GM12873 (cell line): ENCODE data around the gene ACER2.

ENCODE experiments used
- CTCF ChIP-seq: IDR thresholded peaks from 2 replicates; pipeline ENCODE4 v1.5.1; 2012; ENCODE audit warnings: low read depth, mild to moderate bottlenecking, moderate library complexity, low read length, control low read depth; ENCODE audit not compliant: insufficient read depth; ENCODE audit errors: missing control alignments

ACER2 gene

GRCh38 chr9:19484699-19485098 lies 75.9 kb downstream of the ACER2 start:
- no peak for TF ChIP-seq CTCF

DNA sequence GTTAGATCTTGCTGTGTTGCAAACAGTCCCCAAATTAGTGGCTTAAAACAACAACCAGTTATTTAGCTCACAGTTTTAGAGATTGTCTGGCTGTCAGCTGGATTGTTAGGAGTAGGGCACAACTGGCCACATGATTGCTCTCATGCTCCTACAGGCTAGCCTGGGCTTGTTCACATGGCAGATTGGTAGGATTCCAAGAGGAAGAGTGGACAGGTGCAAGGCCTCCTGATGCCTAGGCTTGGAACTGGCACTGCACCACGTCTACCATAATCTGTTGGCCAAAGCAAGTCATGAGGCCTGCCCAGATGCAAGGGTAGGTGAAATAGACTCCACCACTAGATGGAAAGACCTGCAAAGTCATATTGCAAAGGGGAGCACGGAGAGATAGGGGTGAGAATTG lies 76.4 kb downstream of the ACER2 start:
- TF ChIP-seq CTCF: no peak

DNA sequence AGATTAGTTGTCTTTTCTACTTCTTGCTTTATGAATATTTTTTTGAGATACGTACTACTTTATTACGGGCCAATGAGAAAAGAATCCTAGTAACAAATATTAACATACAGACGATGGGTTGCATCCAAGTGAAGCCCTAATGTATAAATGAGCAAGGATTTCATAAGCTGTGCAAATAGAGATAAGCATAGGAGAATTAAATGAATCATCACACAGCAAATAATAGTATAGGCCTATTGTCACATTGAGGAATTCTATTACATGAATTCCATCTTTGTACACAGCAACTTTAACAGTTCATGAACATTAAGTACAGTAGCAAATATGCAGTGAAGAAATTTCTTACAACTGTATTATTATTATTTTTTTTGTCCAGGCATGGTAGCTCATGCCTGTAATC lies 78.0 kb downstream of the ACER2 start:
- no peak for TF ChIP-seq CTCF

DNA sequence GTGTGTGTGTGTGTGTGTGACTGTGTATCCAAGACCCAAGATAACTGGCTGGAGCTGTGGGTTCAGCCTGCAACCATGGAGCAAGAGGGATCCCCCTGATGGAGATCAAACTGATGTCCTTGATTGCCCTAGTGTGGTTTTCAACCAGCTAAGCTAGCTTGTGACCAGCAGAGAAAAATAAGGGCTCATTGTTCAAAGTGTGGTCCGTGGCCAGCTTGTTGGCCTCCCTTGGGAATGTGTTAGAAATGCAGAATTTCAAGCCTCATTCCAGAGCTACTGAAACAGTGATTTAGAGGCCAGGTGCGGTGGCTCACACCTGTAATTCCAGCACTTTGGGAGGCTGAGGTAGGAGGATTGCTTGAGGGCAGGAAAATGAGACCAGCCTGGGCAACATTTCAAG lies 79.9 kb downstream of the ACER2 start:
- TF ChIP-seq CTCF: no peak

DNA sequence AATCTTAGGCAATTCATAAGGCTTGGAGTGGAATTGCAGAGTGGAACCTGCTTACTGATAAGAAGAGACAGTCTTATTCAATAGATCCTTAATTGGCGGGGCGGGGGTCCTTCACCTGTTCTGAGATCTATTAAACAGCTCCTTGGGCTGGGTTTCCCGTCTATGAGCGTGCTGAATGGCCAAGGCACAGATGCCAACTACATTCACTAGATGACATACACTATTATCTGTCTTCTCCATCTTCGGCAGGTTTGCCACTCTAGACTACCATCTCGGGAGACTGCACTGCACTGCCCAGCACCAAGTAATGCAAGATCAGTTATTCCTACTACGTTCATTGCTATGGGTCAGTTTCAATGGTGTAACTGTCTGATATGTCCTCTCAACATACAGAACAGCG lies 81.5 kb downstream of the ACER2 start:
- no peak for TF ChIP-seq CTCF

GRCh38 chr9:19490828-19491227 lies 82.0 kb downstream of the ACER2 start:
- no peak for TF ChIP-seq CTCF

- TF ChIP-seq CTCF: no peak
Observed at GRCh38 chr9:19492775-19493173, 84.0 kb downstream of the ACER2 start.
